Large intestine (tissue), 3 donors: ENCODE data around the gene HSPBP1. TPM values are rescaled to one million over a fixed set of nuclear protein-coding genes. Genes with fewer than 3 reads are reported as not detected.
"Not testable (repeated sequence)": the region's sequence is repeated elsewhere in the genome, so short reads cannot be mapped to it uniquely, and the experiment has no call there.

Experiments
- DNase-seq, 2 donors: peaks; one replicate each; pipeline versions ENCODE4 v3.0.0 to v3.0.0-alpha.2; 2013
- H3K27ac ChIP-seq: one replicate; pipeline ENCODE4 v1.5.1; 2013; ENCODE audit warnings: low read length
- H3K27me3 ChIP-seq: 2 replicates; pipeline ENCODE4 v1.6.1; 2013; ENCODE audit warnings: low read length; ENCODE audit not compliant: control insufficient read depth, insufficient read depth
- H3K36me3 ChIP-seq: 2 replicates; pipeline ENCODE4 v1.6.1; 2013; ENCODE audit warnings: low read length; ENCODE audit not compliant: control insufficient read depth, insufficient read depth
- H3K4me1 ChIP-seq: one replicate; pipeline ENCODE4 v1.6.1; 2013; ENCODE audit warnings: low read length; ENCODE audit not compliant: control insufficient read depth, insufficient read depth
- H3K4me3 ChIP-seq: one replicate; pipeline ENCODE4 v1.5.1; 2013; ENCODE audit warnings: low read length
- H3K9me3 ChIP-seq: one replicate; pipeline ENCODE4 v1.6.1; 2013; ENCODE audit warnings: mild to moderate bottlenecking, low read depth, low read length, moderate library complexity; ENCODE audit not compliant: control insufficient read depth
- WGBS: methylation state at CpG from one replicate; pipeline ENCODE4 v1.1.5; 2013; ENCODE audit warnings: low lambda C conversion rate; ENCODE audit not compliant: insufficient coverage; 5-methylcytosine and 5-hydroxymethylcytosine counted together
- polyA plus RNA-seq: library from polyadenylated mRNA; unstranded; fragments of 120-200 nt; gene quantifications from one replicate; pipeline ENCODE4 v1.2.1, GENCODE V29; 2013

The HSPBP1 gene
- polyA plus RNA-seq, 1 donor: 29.4 TPM

DNA sequence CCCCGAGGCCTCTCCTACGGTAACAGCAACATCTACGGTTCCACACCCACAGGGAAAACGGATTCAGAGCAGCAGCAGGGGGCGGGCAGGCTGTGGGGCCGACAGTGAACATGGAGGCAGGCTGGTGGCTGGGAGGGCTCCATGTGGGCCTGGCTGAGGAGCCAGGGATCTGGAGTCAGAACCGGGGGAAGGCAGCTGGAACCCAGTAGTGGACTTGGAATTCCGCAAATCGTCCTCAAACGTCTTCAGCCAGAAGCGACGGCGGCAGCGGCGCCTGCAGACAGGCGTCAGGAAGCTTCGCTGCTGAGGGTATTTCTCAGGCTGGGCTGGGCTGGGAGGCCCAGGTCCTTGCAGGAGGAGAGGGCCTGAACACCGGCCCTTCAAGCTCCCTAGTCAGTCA lies 53.1 kb downstream of the HSPBP1 start:
- DNase-seq: no peak
- Histone ChIP-seq H3K9me3 (peaks cover 5% of the 10 kb centered on the region), H3K4me3 (peak overlapping the region; percentile 75), H3K4me1 (peaks cover 56% of the 10 kb centered on the region), H3K27me3 (no peaks in the 10 kb centered on the region), H3K36me3 (peaks cover 61% of the 10 kb centered on the region), H3K27ac (no peak overlapping the region)
- no CpG with 5 or more reads among the region's 18 CpGs for WGBS

DNA sequence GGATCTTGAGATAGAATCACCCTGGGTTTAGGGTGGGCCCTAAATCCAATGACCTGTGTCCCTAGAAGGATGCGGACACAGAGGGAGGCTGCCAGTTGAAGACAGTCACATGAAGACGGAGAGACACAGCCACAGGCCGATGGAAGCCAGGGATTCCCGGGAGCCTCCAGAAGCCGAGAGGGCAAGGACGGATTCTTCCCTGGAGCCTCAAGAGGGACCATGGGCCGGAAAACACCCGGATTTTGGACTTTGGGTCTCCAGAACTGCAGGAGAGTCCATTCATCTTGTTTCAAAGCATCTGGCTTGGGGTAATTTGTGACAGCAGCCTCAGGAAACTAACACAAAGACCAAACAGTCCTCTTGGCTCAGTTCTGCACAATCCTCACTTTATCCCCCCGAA lies 53.6 kb downstream of the HSPBP1 start:
- DNase-seq: no peak
- no CpG with 5 or more reads among the region's 9 CpGs for WGBS
- Histone ChIP-seq H3K36me3 (peaks cover 56% of the 10 kb centered on the region), H3K27ac (no peak overlapping the region), H3K4me1 (peaks cover 51% of the 10 kb centered on the region), H3K4me3 (peak overlapping the region; percentile 75), H3K9me3 (peaks cover under 1% of the 10 kb centered on the region), H3K27me3 (no peaks in the 10 kb centered on the region)

DNA sequence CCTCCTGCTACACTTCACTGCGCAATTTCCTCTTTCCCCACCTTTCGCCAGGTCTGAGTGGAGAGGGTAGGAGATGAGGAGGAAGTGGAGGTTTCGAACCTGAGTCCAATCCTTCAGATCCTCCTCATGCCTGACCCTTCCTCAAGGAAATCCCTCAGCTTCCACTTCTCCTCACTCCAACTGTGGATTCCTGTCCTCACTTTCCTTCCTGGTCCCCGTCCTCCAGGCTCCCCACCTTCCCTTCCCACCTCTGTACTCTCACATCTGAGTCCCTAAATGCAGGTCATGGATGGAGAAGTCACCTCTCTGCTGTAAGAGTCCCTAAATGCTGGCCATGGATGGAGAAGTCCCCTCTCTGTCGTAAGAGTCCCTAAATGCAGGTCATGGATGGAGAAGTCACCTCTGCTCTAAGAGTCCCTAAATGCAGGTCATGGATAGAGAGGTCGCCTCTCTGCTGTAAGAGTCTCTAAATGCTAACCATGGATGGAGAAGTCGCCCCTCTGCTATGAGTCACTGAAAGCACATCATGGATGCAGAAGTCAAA lies 54.4 kb downstream of the HSPBP1 start:
- H3K9me3 ChIP-seq: no peaks in the 10 kb centered on the region
- peaks cover 50% of the 10 kb centered on the region for H3K36me3 ChIP-seq
- no peak for DNase-seq
- H3K4me1 ChIP-seq: peaks cover 44% of the 10 kb centered on the region
- no peak overlapping the region for H3K27ac ChIP-seq
- WGBS: 88% methylated on average over 1 of the region's 7 CpGs
- H3K4me3 ChIP-seq: no peak overlapping the region
- H3K27me3 ChIP-seq: no peaks in the 10 kb centered on the region

DNA sequence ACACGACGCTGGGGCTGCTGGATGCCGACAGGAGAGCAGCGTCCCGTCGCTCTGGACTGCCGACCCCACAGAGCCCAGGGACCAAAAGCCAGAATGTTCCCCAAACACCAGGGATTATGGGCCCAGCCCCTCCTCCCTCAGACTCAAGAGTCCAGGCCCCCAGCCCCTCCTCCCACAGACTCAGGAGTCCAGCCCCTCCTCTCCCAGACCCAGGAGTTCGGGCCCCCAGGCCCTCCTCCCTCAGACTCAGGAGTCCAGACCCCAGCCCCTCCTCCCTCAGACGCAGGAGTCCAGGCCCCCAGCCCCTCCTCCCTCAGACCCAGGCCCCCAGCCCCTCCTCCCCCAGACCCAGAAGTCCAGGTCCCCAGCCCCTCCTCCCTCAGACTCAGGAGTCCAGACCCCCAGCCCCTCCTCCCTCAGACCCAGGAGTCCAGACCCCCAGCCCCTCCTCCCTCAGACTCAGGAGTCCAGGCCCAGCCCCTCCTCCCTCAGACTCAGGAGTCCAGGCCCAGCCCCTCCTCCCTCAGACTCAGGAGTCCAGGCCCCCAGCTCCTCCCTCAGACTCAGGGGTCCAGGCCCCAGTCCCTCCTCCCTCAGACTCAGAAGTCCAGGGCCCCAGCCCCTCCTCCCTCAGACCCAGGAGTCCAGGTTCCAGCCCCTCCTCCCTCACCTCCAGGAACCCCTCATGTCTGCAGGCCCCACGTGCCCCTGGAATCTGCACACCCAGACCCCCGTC lies 55.1 kb downstream of the HSPBP1 start:
- not testable (repeated sequence) for H3K27me3 ChIP-seq, DNase-seq, H3K9me3 ChIP-seq, H3K4me3 ChIP-seq, H3K27ac ChIP-seq
- no CpG with 5 or more reads among the region's 11 CpGs for WGBS
- Histone ChIP-seq H3K36me3 (peaks cover 46% of the 10 kb centered on the region), H3K4me1 (peaks cover 37% of the 10 kb centered on the region)

DNA sequence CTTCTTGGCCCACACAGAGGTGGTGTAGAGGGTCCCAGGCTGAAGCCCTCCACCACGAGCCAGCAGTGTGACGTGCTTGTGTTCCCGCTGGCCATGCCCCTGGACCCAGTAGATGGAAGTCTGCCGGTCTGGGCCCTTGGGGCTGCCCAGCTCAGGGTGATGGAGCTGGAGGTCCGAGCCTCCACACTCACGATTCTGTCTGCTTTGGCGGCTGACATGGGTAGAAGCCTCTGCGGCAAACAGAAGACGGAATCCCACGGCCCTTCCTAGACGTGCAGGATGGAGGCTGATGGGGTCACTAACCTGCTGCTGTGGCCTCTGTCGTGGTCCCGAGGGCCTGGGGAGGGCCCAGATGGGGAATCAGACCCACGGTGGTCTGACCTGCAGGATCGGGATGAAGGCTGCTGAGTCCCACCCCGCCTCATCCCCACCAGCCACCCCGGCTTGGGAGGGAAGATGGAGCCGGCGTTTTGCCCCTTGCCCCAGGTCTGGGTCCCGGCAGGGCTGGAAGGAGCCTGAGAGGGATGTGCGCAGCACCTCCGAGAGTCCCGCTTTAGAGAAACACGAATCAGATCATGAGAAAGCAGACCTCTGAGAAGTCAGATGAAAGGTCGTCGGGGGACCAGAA lies 55.8 kb downstream of the HSPBP1 start:
- 90% methylated on average over 2 of the region's 26 CpGs for WGBS
- no peak overlapping the region for H3K27ac ChIP-seq
- H3K9me3 ChIP-seq: no peaks in the 10 kb centered on the region
- H3K4me3 ChIP-seq: no peak overlapping the region
- no peak for DNase-seq
- H3K36me3 ChIP-seq: peaks cover 41% of the 10 kb centered on the region
- H3K4me1 ChIP-seq: peaks cover 30% of the 10 kb centered on the region
- no peaks in the 10 kb centered on the region for H3K27me3 ChIP-seq

DNA sequence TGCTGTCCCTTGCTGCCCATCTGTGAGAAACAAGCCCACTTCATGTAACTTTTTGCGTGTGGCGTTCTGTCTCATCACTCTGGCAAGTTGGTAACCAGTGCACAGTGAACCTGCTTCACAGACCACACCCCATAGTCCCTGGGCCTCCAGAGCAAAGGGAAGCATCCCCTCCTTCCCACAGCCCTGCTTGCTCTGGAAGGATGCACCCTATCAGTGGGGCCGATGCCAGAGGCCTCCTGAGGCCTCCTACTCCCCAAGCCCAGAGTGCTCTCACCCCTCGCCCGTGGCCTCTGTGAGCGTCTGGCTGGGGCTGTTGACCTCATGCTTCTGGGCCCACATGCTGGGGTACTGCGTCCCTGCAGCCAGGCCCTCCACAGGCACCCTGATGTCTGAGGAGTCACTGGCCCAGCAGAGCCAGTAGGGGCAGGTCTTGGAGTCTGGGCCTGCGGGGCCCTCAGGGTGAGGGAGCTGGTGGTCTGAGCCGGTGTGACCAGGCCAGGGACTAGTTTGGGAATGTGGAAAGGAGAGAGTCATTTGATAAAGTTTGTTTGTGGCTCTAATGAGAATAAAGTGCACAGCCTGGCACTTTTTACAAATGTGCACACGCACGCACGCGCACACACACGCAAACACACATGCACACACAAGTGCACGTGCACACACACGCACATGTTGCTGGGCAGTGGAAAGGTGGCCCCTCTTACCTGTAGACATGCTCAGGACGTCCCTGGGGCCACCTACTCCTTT lies 56.4 kb downstream of the HSPBP1 start:
- DNase-seq: no peak
- Histone ChIP-seq H3K4me1 (peaks cover 26% of the 10 kb centered on the region), H3K27me3 (no peaks in the 10 kb centered on the region), H3K4me3 (no peak overlapping the region), H3K9me3 (no peaks in the 10 kb centered on the region), H3K27ac (no peak overlapping the region), H3K36me3 (peaks cover 41% of the 10 kb centered on the region)
- whole genome bisulfite sequencing: 83% methylated on average over 1 of the region's 17 CpGs

DNA sequence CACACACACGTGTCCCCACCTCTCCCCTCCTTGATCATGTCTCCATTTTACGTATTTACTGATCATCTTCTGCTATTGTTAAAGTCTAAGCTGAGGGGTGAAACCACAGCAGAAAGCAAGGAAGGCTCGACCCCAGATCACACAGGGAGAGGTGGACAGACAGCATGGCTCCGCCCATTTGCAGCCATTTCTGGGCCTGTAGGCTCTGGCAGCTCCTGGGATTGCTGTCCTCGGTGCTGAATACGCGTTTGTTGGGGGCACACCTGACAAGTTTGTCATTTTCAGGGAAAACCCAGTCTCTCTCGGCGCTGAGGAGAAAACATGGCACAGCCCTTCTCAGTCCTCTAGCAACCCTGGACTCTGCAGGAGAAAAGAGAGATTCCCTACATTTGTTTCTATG lies 59.4 kb downstream of the HSPBP1 start:
- no peak for DNase-seq
- Histone ChIP-seq H3K36me3 (peaks cover 22% of the 10 kb centered on the region), H3K27me3 (no peaks in the 10 kb centered on the region), H3K4me1 (peaks cover 17% of the 10 kb centered on the region), H3K27ac (no peak overlapping the region), H3K9me3 (no peaks in the 10 kb centered on the region), H3K4me3 (no peak overlapping the region)
- no CpG with 5 or more reads among the region's 9 CpGs for WGBS

DNA sequence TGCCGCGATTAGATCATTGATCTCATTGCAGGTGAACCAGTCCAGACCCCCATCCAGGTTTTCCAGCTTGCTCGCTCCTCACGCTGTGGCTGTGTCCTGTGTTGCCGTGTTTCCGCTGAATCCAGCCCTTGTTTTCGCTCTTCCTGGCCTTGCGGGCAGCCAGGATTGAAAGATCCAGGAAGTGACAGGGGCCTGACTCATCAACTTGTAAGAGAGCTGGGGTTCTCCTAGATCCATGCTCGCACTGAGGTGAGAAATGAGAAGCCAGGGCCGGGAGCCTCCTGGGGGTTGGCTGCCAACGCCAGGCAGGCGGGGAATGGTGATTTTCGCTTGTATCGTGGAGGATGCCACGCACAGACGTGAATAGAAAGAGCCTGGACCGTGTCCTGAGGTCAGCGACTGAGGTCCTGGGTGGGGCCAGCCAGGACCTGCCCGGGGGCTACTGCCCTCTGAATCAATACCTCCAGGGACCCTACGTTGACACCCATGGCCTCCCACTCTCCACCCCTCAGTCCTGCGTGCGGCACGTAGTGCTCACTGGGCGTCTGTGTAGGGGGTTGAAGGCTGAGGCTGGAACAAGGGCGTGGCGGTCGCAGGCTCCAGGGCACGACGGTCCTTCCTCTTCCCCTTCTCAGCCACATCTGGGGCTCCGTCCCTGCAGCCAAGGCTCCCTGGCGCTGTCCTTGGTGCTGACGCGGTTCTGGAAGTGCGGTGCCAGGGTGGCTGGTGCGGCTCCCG lies 63.3 kb downstream of the HSPBP1 start:
- Histone ChIP-seq H3K27me3 (no peaks in the 10 kb centered on the region), H3K4me3 (peak overlapping the region; percentile 50), H3K4me1 (peaks cover 11% of the 10 kb centered on the region), H3K27ac (peak overlapping the region; percentile 92), H3K36me3 (no peaks in the 10 kb centered on the region), H3K9me3 (peaks cover 9% of the 10 kb centered on the region)
- WGBS: no CpG with 5 or more reads among the region's 36 CpGs
- DNase-seq: peak; percentile 93 to 96

DNA sequence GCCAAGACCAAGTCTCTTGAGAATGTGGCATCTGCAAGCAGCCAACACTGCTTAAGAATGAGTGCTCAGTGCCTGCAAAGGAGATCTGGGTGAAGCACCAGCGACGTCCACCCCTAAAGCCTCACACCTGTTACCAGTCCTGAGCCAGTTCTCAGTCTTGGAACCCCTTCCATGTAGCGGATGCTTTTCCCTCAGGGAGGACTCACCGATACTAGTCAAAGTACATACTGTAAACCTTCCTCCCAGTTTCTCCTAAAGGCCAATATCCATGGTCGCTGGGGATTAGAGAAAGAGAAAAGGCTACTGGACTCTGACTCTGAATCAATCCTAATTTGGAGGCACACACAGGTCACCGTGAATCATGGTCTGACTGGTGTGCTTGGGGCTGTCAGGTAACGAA lies 66.4 kb downstream of the HSPBP1 start:
- DNase-seq: no peak
- no CpG with 5 or more reads among the region's 7 CpGs for WGBS
- Histone ChIP-seq H3K27me3 (no peaks in the 10 kb centered on the region), H3K27ac (no peak overlapping the region), H3K4me3 (no peak overlapping the region), H3K4me1 (peaks cover 19% of the 10 kb centered on the region), H3K36me3 (no peaks in the 10 kb centered on the region), H3K9me3 (peaks cover 9% of the 10 kb centered on the region)

DNA sequence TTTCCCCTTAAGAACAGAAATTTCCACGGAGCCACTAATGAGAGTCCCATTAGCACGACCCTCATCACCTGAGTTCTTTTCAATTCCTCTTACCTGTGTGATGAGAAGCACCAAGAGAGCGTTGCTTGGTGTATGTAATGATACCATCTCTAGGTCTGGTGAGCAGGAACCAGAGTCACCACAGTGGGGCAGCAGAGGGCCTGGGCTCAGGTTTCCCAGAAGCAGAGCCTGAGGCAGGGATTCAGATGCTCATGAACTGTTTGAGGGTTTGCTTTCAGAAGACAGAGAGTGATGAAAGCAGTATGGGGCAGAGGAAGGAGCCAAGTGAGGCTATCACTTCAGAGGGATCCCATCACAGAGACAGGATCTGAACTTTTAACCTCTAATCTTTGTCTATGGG lies 67.5 kb downstream of the HSPBP1 start:
- DNase-seq: no peak
- WGBS: 100% methylated on average over 1 of the region's 3 CpGs
- Histone ChIP-seq H3K27me3 (no peaks in the 10 kb centered on the region), H3K27ac (no peak overlapping the region), H3K4me1 (peaks cover 17% of the 10 kb centered on the region), H3K36me3 (no peaks in the 10 kb centered on the region), H3K9me3 (peaks cover 9% of the 10 kb centered on the region), H3K4me3 (no peak overlapping the region)
